Activated T-helper 1 cell treated with Interleukin-2 at 50 U/mL for 16 hours (primary cell): ENCODE data around the gene SLC30A5.
A peak's percentile ranks its signal among the peaks of the same experiment; 100 is the strongest.
"Not testable (repeated sequence)": the region's sequence is repeated elsewhere in the genome, so short reads cannot be mapped to it uniquely, and the experiment has no call there.

ENCODE experiments used
- DNase-seq: peaks from one replicate; pipeline ENCODE4 v3.0.0-alpha.2; 2020; ENCODE audit warnings: low read depth

Gene SLC30A5

GRCh38 chr5:69105996-69106906 is 12.4 kb downstream of the SLC30A5 start:
- DNase-seq: no peak

- not testable (repeated sequence) for DNase-seq
Observed at GRCh38 chr5:69108367-69108766, 14.6 kb downstream of the SLC30A5 start.

- no peak for DNase-seq
Observed at GRCh38 chr5:69113851-69114250, 20.0 kb downstream of the SLC30A5 start.

GRCh38 chr5:69115526-69115925 is 21.7 kb downstream of the SLC30A5 start:
- DNase-seq: no peak

GRCh38 chr5:69129413-69129812 is 35.6 kb downstream of the SLC30A5 start:
- no peak for DNase-seq

- DNase-seq: no peak
Observed at GRCh38 chr5:69130241-69130640, 36.4 kb downstream of the SLC30A5 start.

GRCh38 chr5:69131304-69131703 is 37.5 kb downstream of the SLC30A5 start:
- DNase-seq: no peak

- DNase-seq: no peak
Observed at GRCh38 chr5:69134126-69134525, 40.3 kb downstream of the SLC30A5 start.

- DNase-seq: no peak
Observed at GRCh38 chr5:69136293-69136692, 42.5 kb downstream of the SLC30A5 start.

GRCh38 chr5:69137208-69137607 is 43.4 kb downstream of the SLC30A5 start:
- DNase-seq: not testable (repeated sequence)

- DNase-seq: no peak
Observed at GRCh38 chr5:69137807-69138206, 44.0 kb downstream of the SLC30A5 start.

GRCh38 chr5:69138766-69139165 is 45.0 kb downstream of the SLC30A5 start:
- DNase-seq: no peak

- DNase-seq: not testable (repeated sequence)
Observed at GRCh38 chr5:69140239-69140638, 46.4 kb downstream of the SLC30A5 start.

- DNase-seq: no peak
Observed at GRCh38 chr5:69140827-69141226, 47.0 kb downstream of the SLC30A5 start.

GRCh38 chr5:69148576-69148975 is 54.8 kb downstream of the SLC30A5 start:
- DNase-seq: not testable (repeated sequence)

GRCh38 chr5:69148981-69149675 is 55.3 kb downstream of the SLC30A5 start:
- no peak for DNase-seq

GRCh38 chr5:69149676-69150010 is 55.8 kb downstream of the SLC30A5 start:
- no peak for DNase-seq

GRCh38 chr5:69152731-69153130 is 58.9 kb downstream of the SLC30A5 start:
- DNase-seq: no peak

GRCh38 chr5:69156456-69156855 is 62.6 kb downstream of the SLC30A5 start:
- DNase-seq: no peak

- DNase-seq: no peak
Observed at GRCh38 chr5:69158039-69158438, 64.2 kb downstream of the SLC30A5 start.

- DNase-seq: no peak
Observed at GRCh38 chr5:69160651-69161050, 66.8 kb downstream of the SLC30A5 start.

GRCh38 chr5:69166686-69167492 is 73.1 kb downstream of the SLC30A5 start, which contains the start of gene CCNB1:
Gene CCNB1 (plus strand): TSS chr5:69167150. CDS start chr5:69167263, 113 bp downstream.
- DNase-seq: peak; percentile 94
